ENCODE data around the gene SLC25A27.

- TF ChIP-seq CTCF (IDR thresholded peaks at IDR 0.05) (no peak), EZH2 (IDR thresholded peaks at IDR 0.05; ENCODE audit: borderline replicate concordance, insufficient read depth, low read depth, low read length, poor library complexity, severe bottlenecking) (no peak)
These were observed at the start of gene SLC25A27, which contains the start of gene CYP39A1 for GRCh38 chr6:46652603-46653438.
